ENCODE data around the gene YPEL1.
"Not testable (repeated sequence)": the region's sequence is repeated elsewhere in the genome, so short reads cannot be mapped to it uniquely, and the experiment has no call there.

Gene YPEL1

DNA sequence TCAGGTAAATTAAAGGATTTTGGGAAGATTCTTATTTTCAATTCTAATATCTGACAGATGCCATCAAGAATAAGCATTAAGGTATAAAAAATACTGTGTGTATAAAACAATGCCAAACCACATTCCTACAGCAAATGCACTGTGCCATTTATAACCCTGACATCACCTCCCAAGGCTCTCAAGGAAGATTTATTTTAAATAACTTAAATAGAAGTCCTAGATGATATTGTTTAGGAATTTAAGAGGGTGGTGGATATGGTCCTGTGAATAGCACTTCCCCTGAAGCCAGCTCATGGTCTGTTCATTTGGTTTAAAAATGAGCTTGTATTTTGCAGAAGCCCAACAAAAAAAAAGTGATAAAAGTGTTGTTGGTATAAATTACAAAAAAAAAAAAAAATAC lies 37.7 kb downstream of the YPEL1 start:
- no peak for DNase-seq

DNA sequence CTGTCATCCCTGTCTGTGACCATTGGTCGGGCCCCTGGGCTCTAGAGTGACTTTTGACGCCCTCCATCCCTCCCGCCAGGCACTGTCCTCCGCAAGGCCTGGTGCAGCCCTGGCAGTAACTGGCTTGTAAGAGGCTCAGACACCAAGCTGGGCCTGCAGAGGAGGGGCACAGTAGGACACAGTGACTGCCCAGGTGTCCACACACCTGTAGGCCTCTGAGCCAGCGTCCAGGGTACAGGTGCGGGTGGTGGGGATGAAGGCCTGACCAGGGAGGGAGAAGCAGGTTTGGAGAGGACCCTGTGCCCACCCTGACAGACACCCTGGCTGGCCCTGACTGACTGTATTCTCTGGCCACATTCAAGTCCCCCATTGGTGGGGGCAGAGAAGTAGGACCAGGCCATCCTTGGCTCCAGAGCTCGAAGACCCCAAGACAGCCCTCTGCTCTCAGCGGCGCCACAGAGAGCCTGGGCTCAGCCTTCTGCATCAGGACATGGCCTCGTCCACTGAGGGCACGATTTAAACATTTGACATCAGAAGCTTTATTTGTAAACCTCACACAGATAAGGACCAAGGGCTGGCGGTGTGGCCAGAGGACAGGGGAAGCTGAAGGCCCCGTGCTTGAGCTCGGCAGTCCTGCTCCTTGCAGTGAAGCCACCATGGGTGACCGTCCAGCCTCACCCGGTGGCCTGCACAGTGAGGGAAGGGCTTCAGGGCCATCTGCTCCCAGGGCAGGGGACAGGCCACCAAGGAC lies 38.4 kb downstream of the YPEL1 start:
- DNase-seq, result no peak

DNA sequence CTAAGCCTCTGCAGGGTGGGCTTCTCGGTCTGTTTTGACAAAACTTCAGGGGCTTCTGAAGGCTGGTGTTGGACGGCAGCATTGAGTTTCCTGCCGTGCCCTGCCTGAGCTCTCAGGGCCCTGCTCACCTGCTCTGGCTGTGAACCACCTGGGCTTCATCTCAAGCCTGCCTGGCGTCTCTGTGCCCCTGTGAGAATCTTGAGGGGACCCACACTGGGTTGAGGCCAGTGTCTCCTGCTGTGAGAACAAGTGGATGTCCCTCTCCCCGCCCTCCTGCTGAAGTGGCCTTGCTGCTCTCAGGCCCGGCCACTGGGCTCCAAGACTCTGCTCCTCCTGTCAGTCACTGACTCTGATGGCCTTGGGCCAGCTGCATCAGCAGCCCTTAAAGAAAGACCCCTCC lies 39.5 kb downstream of the YPEL1 start:
- no peak for DNase-seq

DNA sequence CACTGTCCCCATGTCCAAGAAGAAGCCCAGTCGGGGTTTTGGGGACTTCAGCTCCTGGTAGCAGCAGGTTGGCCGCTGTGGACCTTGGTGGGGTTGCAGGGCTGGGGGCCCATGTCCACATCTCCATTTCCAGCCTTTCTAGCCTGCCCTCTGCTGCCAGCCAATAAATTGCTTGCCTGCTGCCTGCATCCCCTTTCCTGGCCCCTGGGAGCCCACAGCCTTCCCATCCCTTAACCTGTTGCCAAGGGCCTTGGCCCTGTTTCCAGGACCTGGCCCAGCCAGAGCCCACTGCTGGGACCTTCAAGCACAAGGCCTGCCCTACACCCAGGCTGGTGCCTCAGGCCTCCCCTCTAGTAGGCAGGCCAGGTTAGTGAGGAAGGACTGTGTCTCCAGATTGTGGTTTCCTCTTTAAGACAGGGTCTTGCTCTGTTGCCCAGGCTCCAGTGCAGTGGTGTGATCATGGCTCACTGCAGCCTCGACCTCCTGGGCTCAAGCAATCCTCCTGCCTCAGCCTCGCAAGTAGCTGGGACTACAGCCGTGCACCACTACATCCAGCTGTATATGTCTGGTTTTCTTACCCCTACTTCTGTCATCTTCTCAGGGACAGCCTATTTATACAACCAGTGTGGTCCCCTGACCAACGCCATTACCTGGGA lies 40.0 kb downstream of the YPEL1 start:
- DNase-seq, result no peak

GRCh38 chr22:21694795-21695429 lies 40.7 kb downstream of the YPEL1 start:
- no peak for DNase-seq

- DNase-seq, result no peak
Observed at GRCh38 chr22:21694394-21694793, 41.2 kb downstream of the YPEL1 start.

DNA sequence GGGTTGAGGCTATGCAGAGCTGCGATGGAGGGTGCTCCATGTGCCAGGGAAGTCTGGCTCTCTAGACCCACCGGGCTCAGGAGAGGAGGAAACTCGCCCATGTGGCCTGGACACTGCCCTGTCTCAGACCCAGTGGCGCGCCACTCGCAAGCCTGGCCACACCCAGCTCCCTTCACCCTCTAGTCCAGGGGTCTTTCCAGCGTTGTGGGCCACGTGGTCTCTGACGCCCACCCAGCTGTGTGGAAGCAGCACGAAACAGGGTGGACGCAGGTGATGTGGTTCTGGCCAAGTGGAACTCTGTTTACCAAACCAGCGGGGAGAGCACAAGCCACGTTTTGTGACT lies 41.6 kb downstream of the YPEL1 start:
- DNase-seq, result no peak

GRCh38 chr22:21693333-21693998 lies 42.1 kb downstream of the YPEL1 start:
- no peak for DNase-seq

- not testable (repeated sequence) for DNase-seq
Observed at GRCh38 chr22:21692856-21693255, 42.7 kb downstream of the YPEL1 start.

DNA sequence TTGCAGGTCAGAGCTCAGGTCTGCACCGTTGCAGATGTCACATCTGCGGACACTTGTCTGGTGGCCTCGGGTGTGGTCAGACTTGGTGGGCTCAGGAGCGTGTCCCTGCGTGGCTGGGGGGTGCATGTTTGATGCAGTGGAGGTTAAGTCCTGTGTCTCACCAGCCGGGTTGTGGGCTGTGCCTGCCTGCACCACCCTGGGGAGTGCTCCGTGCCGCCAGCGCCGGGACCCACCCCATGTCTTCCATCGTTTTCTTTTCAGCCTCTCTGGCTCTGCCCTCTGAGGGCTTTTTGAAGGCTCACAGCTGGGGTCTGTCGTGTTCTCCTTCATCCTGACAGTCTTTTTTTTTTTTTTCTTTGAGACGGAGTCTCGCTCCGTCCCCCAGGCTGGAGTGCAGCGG lies 43.8 kb downstream of the YPEL1 start:
- DNase-seq, result no peak

GRCh38 chr22:21690401-21690801 lies 45.2 kb downstream of the YPEL1 start:
- no peak for DNase-seq

DNA sequence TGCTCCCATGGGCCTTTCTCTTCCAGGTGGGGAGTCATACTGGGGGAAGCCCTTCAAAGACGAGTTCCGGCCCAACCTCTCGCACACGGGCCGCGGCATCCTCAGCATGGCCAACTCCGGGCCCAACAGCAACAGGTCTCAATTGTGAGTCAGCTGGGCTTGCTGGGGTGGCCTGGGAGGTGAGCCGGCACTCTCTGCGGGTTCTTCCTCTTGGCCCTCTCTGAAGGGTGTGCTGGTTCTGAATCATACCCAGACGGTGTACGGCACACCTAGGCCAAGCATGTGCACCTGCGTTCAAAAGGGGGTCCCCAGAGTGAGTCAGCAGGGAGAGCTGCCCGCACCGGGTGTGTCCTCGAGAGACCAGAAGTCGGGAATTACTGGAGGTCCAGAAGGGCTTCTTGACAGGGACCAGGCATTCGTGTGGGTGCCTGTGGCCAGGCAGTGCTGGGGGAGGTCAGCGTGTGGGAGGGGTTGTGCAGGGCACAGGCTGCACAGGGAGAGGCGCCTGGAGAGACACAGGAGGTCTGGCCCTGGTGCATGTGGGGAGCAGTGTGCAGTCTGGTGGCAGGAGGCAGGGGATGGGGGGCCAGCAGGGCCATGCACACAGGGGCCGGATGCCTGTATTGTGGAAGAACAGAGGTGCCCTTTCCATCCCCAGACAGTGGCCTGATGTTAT lies 46.8 kb downstream of the YPEL1 start:
- no peak for DNase-seq

GRCh38 chr22:21688341-21688705 lies 47.3 kb downstream of the YPEL1 start:
- no peak for DNase-seq

DNA sequence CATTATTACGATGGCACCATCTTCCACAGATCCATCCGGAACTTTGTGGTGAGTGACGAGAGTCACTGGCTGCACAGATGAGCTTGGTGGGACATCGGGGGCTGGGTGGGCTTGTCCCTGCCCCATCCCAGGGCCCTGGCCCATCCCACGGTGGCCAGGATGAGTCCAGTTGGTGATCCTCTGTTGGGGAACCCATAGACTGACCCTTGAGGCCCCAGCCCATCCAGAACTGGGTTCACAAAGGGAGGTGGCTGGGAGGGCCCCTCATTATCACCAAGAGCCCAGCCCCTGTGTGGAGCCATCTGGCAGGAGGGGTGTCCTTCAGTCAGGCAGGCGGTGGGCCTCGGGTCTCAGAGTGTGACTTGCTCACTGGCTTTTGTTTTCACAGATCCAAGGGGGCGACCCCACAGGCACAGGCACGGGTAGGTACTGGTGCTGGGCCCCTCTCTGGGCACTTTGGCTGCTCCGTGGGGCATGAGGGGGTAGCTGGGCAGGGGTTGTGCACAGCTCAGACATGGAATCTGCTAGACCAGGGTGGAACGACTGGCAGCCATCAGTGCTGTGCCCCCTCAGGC lies 47.8 kb downstream of the YPEL1 start:
- no peak for DNase-seq

GRCh38 chr22:21686634-21687393 lies 48.8 kb downstream of the YPEL1 start:
- DNase-seq, result no peak

DNA sequence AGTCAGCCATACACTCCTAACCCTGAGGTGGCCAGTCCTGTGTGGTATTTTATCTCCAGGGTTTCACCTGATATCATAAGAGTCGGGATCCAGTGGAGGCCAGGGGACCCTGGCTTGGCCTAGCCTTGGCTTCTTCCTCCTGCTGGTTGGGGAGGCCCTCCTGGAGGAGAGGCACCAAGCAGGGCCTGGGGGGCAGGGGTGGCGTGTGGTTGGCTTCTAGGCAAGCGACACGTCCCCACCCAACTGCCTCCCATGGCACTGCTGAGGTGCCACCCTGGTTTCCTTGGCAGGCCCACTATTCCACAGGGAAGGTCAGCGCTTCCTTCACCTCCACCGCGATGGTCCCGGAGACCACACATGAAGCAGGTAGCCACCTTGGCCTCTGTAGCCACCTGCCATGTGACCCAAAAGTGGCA lies 49.4 kb downstream of the YPEL1 start:
- DNase-seq, result no peak

GRCh38 chr22:21685164-21685513 lies 50.5 kb downstream of the YPEL1 start:
- no peak for DNase-seq

DNA sequence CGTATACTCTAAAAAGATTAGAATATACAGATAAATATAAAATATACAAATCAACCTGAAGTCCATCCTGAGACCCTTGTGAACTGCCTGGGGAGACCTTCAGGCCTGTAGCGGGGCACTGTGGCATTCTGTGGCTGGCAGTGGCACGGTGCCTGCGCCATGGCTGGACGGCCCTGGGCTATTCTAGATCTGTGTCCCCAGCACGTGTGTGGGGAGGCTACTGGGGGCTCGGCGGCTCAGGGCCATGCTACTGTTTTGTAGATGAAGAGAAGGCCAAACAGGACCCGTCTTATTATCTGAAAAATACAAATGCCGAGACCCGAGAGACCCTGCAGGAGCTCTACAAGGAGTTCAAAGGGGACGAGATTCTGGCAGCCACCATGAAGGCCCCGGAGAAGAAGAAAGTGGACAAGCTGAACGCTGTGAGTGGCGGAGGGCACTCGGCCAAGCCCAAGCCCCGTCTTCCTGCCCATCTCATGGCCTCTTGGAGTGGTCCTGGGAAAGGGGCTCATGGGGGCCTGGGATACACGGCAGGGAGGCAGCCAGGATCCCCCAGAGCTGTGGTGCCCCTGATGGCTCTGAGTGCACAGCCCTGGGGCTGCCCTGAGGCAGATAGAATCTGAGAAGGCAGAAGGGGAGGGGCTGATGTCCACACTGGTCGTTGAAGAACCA lies 51.0 kb downstream of the YPEL1 start:
- DNase-seq, result no peak

DNA sequence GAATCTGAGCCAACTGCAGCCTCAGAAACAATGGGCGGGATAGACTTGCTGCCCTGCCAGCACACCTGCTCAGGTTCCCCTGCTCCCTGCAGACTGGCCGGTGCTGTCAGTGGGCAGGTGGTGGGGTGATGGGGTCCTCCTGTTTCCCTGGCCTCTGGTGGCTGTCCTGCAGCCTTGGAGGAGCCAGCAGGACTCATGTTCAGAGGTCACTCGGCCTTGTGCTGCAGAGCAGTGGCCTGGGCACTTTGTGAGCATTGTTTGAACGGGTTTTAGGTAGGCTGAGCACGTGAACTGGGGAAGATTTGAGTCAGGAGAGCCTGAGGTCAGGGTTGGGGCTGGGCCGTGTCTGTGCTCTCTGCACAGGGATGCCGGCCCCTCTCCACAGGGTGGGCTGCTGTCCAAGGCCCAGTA lies 52.2 kb downstream of the YPEL1 start:
- no peak for DNase-seq

GRCh38 chr22:21682385-21683175 lies 53.0 kb downstream of the YPEL1 start:
- DNase-seq, result no peak
